Stimulated activated naive CD4-positive, alpha-beta T cell (primary cell): ENCODE data around the gene PROSER2.

ENCODE experiments used
- DNase-seq, 6 experiments: peaks; one replicate each; lab custom pipeline; 2025; lab: John Stamatoyannopoulos, UW

Gene PROSER2

GRCh38 chr10:11869219-11869618 lies 46.1 kb downstream of the PROSER2 start:
- DNase-seq: no peak

- DNase-seq: no peak
Measured at GRCh38 chr10:11869743-11870460, 46.7 kb downstream of the PROSER2 start.

- no peak for DNase-seq
Measured at GRCh38 chr10:11870461-11870780, 47.3 kb downstream of the PROSER2 start.

- DNase-seq: no peak
Measured at GRCh38 chr10:11870900-11871400, 47.8 kb downstream of the PROSER2 start.

- DNase-seq: no peak
Measured at GRCh38 chr10:11871466-11871865, 48.3 kb downstream of the PROSER2 start.

GRCh38 chr10:11874568-11875493 lies 51.7 kb downstream of the PROSER2 start:
- DNase-seq: peak in 3 of 6 experiments; percentile 17 to 31 (median 23)

- DNase-seq: no peak
Measured at GRCh38 chr10:11875494-11876281, 52.5 kb downstream of the PROSER2 start.

GRCh38 chr10:11876324-11876723 lies 53.2 kb downstream of the PROSER2 start:
- no peak for DNase-seq

- no peak for DNase-seq
Measured at GRCh38 chr10:11876805-11877590, 53.8 kb downstream of the PROSER2 start.

GRCh38 chr10:11877591-11877905 lies 54.4 kb downstream of the PROSER2 start:
- DNase-seq: no peak

GRCh38 chr10:11878776-11879175 lies 55.6 kb downstream of the PROSER2 start:
- no peak for DNase-seq

- no peak for DNase-seq
Measured at GRCh38 chr10:11879387-11880094, 56.4 kb downstream of the PROSER2 start.

- DNase-seq: no peak
Measured at GRCh38 chr10:11880151-11881029, 57.2 kb downstream of the PROSER2 start.

- DNase-seq: no peak
Measured at GRCh38 chr10:11881030-11881476, 57.9 kb downstream of the PROSER2 start.

- DNase-seq: no peak
Measured at GRCh38 chr10:11881477-11882417, 58.6 kb downstream of the PROSER2 start.

- no peak for DNase-seq
Measured at GRCh38 chr10:11882646-11883375, 59.7 kb downstream of the PROSER2 start.

GRCh38 chr10:11884706-11885423 lies 61.7 kb downstream of the PROSER2 start:
- DNase-seq: no peak
